Osteocyte (in vitro differentiated cells): ENCODE results near the gene SLITRK2. TPM values are rescaled to one million over a fixed set of nuclear protein-coding genes. Genes with fewer than 3 reads are reported as not detected.

Experiments
- DNase-seq: peaks from one replicate; pipeline ENCODE4 v3.0.0; 2021; ENCODE audit warnings: mixed read lengths; ENCODE audit not compliant: unreplicated experiment; ENCODE audit errors: extremely low spot score
- H3K27ac Mint-ChIP-seq: one replicate; pipeline ENCODE4 v1.8.0; 2021; ENCODE audit warnings: mild to moderate bottlenecking, mixed read lengths; ENCODE audit not compliant: unreplicated experiment
- H3K27me3 Mint-ChIP-seq: one replicate; pipeline ENCODE4 v1.8.0; 2021; ENCODE audit warnings: mixed read lengths; ENCODE audit not compliant: unreplicated experiment
- H3K36me3 Mint-ChIP-seq: one replicate; pipeline ENCODE4 v1.8.0; 2021; ENCODE audit warnings: mixed read lengths; ENCODE audit not compliant: unreplicated experiment
- H3K4me1 Mint-ChIP-seq: one replicate; pipeline ENCODE4 v1.8.0; 2021; ENCODE audit warnings: mixed read lengths; ENCODE audit not compliant: unreplicated experiment
- H3K4me3 Mint-ChIP-seq: one replicate; pipeline ENCODE4 v1.8.0; 2021; ENCODE audit warnings: mild to moderate bottlenecking, moderate library complexity, mixed read lengths; ENCODE audit not compliant: unreplicated experiment
- H3K9me3 Mint-ChIP-seq: one replicate; pipeline ENCODE4 v1.8.0; 2021; ENCODE audit warnings: mixed read lengths; ENCODE audit not compliant: unreplicated experiment
- CTCF ChIP-seq: fragments of 200-600 bp; sonication (generic); IDR thresholded peaks from 2 replicates; pipeline ENCODE4 v1.5.0; 2021; ENCODE audit warnings: antibody characterized with exemption, mild to moderate bottlenecking, moderate library complexity
- total RNA-seq: library from RNA; stranded (reverse); gene quantifications from 2 replicates; pipeline ENCODE4 v1.2.1, GENCODE V29; 2021

Gene SLITRK2
- total RNA-seq, 1 donor from 2014 or later, result not detected

GRCh38 chrX:145840531-145840930, 22.9 kb downstream of the SLITRK2 start:
- no peaks in the 10 kb centered on the region for H3K27me3 Mint-ChIP-seq
- no peaks in the 10 kb centered on the region for H3K36me3 Mint-ChIP-seq
- no peak for DNase-seq
- no peak overlapping the region for H3K27ac Mint-ChIP-seq
- peaks cover 23% of the 10 kb centered on the region for H3K9me3 Mint-ChIP-seq
- no peak for TF ChIP-seq CTCF
- H3K4me1 Mint-ChIP-seq, result no peaks in the 10 kb centered on the region
- H3K4me3 Mint-ChIP-seq, result no peak overlapping the region

- H3K4me1 Mint-ChIP-seq, result no peaks in the 10 kb centered on the region
- H3K9me3 Mint-ChIP-seq, result peaks cover 30% of the 10 kb centered on the region
- H3K27me3 Mint-ChIP-seq, result no peaks in the 10 kb centered on the region
- no peak for TF ChIP-seq CTCF
- no peak for DNase-seq
- no peak overlapping the region for H3K27ac Mint-ChIP-seq
- no peaks in the 10 kb centered on the region for H3K36me3 Mint-ChIP-seq
- no peak overlapping the region for H3K4me3 Mint-ChIP-seq
These were observed 25.7 kb downstream of the SLITRK2 start for GRCh38 chrX:145843146-145843904.

GRCh38 chrX:145844886-145845285, 27.3 kb downstream of the SLITRK2 start:
- no peak for TF ChIP-seq CTCF
- no peaks in the 10 kb centered on the region for H3K4me1 Mint-ChIP-seq
- no peaks in the 10 kb centered on the region for H3K36me3 Mint-ChIP-seq
- DNase-seq, result no peak
- H3K27ac Mint-ChIP-seq, result no peak overlapping the region
- peaks cover 30% of the 10 kb centered on the region for H3K9me3 Mint-ChIP-seq
- no peaks in the 10 kb centered on the region for H3K27me3 Mint-ChIP-seq
- H3K4me3 Mint-ChIP-seq, result no peak overlapping the region

- Mint-ChIP-seq H3K27me3 (no peaks in the 10 kb centered on the region), H3K27ac (no peak overlapping the region), H3K9me3 (peaks cover 33% of the 10 kb centered on the region), H3K4me3 (no peak overlapping the region), H3K36me3 (no peaks in the 10 kb centered on the region), H3K4me1 (no peaks in the 10 kb centered on the region)
- no peak for TF ChIP-seq CTCF
- no peak for DNase-seq
These were observed 30.8 kb downstream of the SLITRK2 start for GRCh38 chrX:145848448-145848847.

- Mint-ChIP-seq H3K9me3 (peaks cover 33% of the 10 kb centered on the region), H3K27me3 (no peaks in the 10 kb centered on the region), H3K4me1 (no peaks in the 10 kb centered on the region), H3K4me3 (no peak overlapping the region), H3K27ac (no peak overlapping the region), H3K36me3 (no peaks in the 10 kb centered on the region)
- no peak for TF ChIP-seq CTCF
- no peak for DNase-seq
These were observed 31.2 kb downstream of the SLITRK2 start for GRCh38 chrX:145848857-145849256.
